HG02884 (cell line): ENCODE data around the gene CD1C.
A peak's percentile ranks its signal among the peaks of the same experiment; 100 is the strongest.
"Not testable (repeated sequence)": the region's sequence is repeated elsewhere in the genome, so short reads cannot be mapped to it uniquely, and the experiment has no call there.

Experiments
- ATAC-seq: cut with Tn5 transposase; IDR thresholded peaks from one replicate; pipeline ENCODE4 v1.9.1; 2021; ENCODE audit warnings: mild to moderate bottlenecking, moderate library complexity; ENCODE audit not compliant: unreplicated experiment

Gene CD1C

DNA sequence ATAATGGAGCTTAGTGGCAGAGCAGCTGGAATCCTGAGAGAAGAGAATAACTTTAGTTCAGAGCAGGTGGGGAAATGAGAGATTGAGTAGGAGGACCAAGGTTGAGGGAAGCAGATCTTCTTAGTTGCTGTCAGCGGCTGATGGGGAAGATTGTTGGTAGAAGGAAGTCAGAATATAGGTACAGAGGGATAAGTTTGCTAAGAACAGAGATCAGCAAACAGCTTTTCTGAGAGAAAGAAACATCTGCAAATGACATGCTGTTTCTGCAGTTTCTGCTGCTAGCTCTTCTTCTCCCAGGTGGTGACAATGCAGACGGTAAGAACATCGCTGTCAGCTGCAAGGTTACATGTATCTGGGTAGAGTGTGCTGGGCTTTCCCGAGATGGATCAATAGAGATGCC is at the start of gene CD1C:
Gene CD1C (plus strand): TSS at position 113 of the 400 bp plus-strand sequence. CDS start 142 bp downstream, at position 255.
- no peak for ATAC-seq

DNA sequence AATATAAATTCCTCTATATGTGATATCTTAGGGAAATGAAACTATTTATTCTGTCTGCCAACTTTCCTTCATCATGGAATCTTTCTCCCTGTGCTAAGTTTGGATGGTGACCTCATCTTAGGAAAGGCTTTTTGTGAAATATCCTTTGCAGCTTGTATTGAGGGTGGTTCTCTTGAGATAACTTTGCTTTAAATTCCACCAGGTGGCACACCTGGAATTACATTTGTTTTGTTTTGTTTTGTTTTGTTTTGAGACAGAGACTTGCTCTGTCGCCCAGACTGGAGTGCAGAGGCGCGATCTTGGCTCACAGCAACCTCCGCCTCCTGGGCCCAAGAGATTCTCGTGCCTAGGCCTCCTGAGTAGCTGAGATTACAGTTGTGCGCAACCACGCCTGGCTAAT is 43.1 kb upstream of the CD1C start:
- ATAC-seq, result no peak

DNA sequence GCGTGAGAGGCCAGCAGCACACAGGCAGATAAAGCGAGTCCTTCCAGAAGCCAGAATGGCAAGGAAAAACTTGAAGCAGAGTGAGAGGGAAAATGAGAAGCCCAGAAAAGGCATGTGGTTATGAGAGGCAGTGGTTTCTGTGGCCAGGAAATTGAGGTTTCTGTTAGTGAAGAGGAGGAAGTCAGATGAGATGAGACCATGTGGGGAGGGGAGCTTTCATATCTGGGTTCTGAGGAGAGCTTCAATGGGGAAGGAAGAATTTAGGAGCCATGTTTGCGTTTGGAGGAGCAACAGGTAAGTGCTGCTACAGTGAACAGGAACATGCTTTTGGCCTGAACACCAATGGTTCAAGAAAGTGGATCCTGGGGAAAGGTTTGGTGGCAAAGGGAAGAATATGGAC is 41.6 kb upstream of the CD1C start:
- ATAC-seq, result peak; percentile 70

DNA sequence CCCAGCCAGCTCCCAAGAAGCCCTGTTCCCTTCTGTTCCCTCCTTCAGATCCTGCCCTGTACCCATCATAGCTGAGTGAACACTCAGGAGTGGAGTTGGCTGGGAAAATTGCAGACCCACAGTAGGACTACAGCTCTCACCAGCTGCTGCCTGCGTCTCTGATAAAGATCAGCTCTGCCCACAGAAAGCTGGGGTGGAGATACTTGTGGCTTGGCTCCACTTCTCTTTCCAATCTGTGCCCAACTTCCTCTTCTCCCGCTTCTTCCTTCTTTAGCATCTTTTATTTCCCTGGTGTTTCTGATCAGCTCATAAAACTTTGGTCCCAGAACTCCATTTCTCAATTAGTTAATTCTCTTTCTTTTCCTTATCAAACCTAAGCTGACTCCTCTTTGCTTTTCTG is 41.0 kb upstream of the CD1C start:
- ATAC-seq, result no peak

DNA sequence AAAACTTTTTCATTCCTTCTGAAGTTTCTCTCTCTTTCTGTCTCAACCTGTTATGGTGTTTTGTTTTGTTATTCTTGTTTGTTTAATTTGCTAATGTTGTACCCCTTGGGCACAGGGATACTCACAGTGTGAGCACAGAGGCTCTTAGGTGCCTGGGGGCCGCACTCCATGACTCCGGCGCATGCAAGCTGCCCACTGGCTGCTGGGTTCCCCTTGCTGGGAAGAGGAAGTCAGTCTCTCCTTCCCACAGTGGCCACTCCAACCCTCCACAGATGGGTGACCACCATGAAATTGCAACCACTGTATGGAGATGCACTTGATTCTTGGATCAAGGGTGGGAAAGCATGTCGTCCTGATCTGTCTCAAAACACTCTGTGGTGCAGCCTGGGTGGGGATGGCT is 40.1 kb upstream of the CD1C start:
- ATAC-seq, result no peak

DNA sequence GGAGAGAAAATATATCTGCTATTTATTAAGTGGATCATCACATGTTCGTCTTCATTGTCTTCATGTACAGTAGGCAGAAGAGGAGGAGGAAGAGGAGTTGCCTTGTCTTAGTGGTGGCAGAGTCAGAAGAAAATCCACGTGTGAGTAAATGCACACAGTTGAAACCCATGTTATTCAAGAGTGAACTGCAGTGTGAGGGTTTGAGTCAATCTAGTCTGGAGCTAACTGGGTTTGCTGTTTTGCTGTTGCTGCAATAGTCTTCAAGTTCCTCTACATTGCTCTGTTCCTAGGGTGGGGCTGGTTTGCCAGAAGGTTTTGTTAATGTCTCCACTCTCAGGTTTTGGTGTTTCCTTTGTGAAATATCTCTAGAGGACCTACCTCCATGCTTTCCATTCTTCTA is 38.6 kb upstream of the CD1C start:
- ATAC-seq, result no peak

DNA sequence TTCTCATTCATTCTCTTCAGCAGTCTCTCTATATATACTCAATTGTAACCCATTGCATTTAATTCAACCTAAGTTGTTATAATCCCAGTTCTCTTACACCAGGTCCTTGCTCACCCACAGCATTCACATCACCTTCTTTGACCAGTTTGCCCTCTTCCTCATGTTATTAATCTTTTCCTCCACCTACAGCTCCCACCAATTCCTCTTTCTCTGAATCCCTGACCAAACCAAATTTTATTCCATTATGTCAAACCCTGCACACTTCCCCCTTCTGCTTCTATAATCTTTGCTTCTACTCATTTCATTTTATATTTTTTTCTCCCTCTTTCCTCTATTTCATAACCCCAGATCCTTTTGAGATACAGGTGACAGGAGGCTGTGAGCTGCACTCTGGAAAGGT is 34.1 kb upstream of the CD1C start:
- no peak for ATAC-seq

DNA sequence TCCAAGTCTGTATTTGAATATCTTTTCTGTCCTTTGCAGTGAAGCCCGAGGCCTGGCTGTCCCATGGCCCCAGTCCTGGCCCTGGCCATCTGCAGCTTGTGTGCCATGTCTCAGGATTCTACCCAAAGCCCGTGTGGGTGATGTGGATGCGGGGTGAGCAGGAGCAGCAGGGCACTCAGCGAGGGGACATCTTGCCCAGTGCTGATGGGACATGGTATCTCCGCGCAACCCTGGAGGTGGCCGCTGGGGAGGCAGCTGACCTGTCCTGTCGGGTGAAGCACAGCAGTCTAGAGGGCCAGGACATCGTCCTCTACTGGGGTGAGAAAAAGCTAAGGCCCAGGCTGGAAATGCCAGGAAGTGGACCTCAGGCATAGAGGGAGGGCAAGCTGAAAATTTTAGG is 33.0 kb upstream of the CD1C start:
- ATAC-seq, result not testable (repeated sequence)

DNA sequence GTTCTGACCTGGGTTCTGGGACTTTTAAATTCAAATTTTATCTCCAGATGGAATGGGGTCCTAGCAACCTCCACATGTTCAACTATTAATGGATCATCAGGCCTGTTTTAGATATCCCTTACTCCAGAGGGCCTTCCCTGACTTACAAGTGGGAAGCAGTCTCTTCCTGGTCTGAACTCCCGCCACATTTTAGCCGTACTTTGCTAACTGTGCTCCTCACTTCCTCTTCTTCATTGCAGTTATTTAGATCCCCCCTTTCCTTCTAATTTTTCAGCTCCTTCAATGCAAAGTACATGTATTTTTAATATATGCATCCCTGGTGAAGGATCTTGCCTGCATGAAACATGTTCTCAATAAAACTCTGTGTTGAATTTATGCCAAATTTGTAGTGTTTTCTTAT is 31.8 kb upstream of the CD1C start:
- ATAC-seq, result no peak

DNA sequence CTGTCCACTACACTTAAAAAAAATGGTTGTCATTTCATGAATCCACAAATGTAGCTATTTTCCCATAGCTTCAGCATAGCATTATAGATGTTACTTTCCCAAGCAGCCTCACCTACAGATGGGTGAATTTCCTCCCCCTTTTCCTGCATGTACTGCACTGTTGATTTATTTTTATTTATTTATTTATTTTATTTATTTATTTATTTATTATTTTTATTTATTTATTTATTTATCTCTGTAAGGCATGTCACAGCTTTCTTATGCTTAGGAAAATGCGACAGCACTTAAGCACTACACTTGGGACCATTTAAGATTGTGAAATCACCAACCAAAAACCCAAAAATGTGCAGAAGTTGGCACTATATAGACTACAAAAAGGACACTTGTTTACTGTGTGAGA is 30.6 kb upstream of the CD1C start:
- ATAC-seq, result no peak

DNA sequence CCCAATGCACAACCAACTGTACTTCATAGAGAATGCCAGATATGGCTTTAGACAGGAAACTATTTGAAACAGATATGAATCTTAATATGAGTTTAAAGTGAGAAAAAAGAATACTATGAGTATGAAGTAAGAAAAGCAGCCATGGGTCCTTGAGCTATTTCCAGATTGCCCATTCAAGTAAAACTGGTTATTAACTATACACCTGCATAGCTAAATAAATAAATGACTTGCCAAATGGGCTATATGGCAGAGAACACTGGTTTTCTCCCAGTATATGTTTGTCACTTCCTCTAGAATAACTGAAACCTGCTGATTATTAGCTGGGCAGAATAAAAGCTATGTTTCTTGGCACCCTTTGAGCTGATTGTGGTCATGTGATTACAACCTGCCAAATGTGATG is 17.0 kb upstream of the CD1C start:
- ATAC-seq, result no peak

DNA sequence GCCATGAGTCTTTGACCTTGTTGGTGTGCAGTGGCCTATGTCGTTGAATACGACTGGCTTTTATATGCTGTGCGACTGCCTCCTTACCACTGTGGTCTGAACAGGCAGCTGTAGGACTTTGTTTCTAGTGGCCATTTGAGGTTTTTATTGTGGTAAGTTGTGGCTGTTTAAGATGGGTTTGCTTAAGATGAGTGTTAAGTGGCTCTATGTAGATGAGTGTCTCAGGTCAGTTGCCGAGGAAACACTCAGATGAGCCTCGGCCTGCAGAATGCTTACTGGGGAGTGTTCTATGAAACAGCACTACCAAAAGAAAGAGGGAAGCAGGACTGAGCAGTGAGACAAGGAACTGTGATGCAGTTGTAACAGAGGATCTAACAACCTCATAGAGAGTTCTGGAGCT is 14.9 kb upstream of the CD1C start:
- ATAC-seq, result peak; percentile 63

DNA sequence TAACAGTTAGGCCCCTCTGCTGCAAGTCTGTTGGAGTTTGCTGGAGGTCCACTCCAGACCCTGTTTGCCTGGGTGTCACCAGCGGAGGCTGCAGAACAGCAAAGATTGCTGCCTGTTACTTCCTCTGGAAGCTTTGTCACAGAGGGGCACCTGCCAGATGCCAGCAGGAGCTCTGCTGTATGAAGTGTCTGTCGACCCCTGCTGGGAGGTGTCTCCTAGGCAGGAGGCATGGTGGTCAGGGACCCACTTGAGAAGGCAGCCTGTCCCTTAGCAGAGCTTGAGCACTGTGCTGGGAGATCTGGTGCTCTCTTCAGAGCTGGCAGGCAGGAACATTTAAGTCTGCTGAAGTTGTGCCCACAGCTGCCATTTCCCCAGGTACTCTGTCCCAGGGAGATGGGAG is 7.3 kb upstream of the CD1C start:
- ATAC-seq, result not testable (repeated sequence)

DNA sequence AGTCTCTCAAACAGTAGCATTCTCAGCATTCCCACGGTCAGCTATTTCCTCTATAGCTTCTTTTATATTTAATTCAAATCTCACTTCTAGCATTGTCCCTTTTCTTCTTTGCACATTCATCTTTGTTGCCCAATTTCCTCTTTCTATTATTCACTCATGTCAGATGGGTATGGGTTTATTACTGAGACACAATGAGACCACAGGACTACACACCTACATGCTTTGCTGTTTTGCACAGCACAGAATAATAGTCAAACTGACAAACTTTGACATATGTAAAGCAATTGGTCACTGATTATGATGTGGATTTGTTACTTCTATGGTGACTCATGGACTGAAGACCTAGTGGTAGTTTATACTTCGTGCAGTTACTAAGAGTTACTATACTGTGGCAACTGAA is 5.8 kb upstream of the CD1C start:
- peak; percentile 52 for ATAC-seq

DNA sequence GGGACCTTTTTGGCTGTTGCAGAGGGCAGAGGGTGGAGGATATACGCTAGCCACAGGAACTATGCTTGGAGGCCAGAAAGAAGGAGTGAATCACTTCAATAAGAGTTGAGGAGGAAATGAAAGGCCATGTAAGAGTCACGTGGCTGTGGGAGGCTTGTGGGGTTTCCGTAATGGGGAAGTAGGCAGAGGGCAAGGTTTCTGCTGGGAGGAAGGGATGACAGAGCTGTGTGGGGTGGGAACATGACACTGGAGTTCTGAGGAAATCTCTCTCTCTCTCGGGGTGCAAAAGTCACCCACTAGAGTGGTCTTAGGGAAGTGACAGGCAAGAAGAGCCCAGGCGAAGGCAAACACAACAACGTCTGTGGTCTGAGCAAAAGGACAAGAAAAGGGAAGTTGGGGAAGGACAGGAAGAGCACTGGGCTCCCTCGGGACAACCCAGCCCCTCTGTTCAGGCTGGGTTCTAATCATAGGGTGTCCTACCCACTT is 3.9 kb upstream of the CD1C start:
- ATAC-seq, result peak; percentile 53

DNA sequence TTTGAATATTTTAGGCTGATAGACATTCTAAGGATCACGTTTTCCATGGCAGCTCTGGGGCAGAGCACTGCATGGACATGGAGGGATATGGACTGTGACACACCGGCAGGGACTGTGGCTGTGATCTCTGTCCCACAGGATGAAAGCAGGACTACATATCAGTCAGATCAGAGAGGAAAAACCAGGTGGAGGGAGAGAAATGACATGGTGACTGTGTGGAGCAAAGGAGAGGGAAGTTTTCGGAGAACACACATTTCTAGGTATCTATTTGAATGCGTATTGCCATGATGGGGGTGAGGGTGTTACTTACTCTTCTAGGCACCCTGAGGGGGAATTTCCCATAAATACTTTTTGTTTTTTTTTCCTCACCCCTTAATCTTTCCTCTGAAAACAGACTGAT is 3.2 kb upstream of the CD1C start:
- no peak for ATAC-seq

DNA sequence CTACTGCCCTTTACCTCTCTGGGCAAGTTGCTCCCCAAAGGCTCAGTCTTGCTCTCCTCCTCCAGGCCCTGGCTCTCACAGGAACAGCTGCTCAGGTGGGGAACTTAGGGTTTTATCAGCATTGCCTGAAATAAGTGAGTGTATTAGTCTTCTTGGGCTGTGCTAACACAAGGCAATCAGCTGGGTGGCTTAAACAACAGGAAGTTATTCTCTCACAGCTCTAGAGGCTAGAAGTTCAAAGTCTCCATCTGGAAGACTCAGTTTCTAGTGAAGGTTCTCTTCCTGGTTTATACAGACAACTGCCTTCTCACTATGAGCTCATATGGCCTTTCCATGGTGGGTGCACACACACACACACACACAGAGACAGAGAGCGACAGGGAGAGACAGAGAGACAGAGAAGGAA is 2.8 kb upstream of the CD1C start:
- peak; percentile 29 for ATAC-seq

DNA sequence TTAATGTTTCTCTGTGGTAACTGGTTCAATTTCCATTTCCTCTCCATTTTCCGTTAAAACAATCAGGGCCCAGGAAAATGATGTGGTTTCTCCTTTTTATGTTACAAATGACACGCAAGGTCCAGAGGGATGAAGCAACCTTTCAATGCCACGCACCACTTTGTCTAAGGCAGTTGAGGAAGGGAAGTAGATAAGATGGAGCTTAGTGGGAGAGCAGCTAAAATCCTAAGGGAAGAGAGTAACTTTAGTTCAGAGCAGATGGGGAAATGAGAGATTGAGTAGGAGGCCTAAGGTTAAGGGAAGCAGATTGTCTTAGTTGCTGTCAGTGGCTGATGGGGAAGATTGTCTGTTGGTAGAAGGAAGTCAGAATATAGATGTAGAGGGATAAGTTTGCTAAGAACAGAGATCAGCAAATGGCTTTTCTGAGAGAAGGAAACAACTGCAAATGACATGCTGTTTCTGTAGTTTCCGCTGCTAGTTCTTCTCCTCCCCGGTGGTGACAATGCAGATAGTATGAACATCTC is 660 bp downstream of the CD1C start:
- ATAC-seq, result no peak

DNA sequence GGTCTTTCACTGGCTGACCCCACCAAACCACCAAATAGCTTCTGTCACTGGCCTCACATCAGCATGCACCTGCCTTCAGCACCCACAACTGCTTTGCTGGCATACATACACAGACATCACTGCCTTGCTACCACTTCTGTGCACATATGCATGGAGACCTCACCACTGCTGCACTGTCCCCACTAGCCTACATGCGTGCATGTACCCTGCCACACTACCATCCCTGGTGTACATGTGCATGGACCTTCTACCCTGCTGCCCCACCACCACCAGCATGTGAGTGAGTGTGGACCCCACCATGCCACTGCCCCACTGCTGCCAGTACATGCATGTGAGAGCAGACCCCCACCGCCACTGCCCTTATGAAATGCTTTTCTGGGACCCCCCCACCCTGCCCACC is 6.1 kb downstream of the CD1C start:
- ATAC-seq, result no peak

DNA sequence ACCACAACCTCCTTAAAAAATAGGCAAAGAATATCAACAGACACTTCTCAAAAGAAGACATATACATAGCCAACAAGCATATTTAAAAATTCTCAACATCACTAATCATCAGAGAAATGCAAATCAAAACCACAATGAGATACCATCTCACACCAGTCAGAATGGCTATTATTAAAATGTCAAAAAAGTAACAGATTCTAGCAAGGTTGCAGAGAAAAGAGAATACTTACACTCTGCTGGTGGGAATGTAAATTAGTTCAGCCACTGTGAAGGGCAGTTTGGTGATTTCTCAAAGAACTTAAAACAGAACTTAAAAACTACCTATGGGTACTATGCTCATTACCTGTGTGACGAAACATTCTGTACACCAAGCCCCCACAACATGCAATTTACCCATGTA is 20.9 kb downstream of the CD1C start:
- ATAC-seq, result peak; percentile 70

DNA sequence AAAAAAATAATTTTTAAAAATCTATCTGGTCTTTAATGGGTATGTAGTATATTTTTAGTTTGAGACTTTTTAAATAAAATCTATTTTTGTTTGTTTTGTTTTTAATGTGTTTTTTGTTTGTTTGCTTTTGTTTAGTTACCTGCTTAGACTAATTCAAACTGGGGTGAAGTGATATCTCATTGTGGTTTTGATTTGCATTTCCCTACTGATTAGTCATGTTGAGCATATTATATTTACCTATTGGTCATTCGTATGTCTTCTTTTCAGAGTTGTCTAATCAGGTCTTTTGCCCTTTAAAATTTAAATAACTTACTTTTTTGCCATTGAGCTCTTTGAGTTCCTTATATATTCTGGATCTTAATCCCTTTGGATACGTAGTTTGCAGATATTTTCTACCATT is 21.3 kb downstream of the CD1C start:
- peak; percentile 74 for ATAC-seq

DNA sequence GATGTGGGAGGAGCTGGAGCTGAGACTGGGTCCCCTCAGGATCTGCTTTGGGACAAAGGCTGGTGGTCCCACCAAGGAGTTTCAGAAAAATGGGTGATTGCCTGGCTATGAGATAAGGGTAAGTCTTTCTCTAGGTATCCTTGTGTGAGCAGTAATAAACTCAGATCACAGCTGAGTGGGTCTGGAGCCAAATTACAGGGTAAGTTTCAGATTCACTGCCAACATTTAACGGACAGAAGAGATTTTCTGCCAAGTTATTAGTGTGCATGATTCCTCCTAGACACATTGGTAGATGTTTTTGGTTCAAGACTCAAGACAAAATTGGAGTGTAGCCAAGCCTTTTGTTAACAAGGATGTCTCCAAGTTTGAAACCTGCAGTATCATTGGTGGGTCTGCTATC is 34.1 kb downstream of the CD1C start:
- no peak for ATAC-seq

DNA sequence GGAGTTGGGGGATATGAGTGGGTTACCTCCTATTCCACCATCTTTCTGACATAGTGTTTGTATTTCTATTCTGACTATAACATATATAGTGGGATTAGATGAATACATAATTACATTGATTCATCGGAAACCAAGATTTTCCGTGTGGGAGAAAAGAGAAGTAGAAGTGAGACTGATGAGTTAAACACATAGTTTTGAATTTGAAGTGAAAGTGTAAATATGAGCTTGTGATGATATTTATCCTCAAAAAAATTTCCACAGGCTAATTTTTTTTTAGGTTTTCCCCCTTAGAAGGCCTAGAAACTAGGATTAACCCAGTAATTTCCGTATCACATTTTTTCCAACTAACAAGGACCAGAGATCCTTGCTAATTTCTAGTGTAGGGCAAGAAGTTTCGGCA is 34.7 kb downstream of the CD1C start:
- no peak for ATAC-seq

DNA sequence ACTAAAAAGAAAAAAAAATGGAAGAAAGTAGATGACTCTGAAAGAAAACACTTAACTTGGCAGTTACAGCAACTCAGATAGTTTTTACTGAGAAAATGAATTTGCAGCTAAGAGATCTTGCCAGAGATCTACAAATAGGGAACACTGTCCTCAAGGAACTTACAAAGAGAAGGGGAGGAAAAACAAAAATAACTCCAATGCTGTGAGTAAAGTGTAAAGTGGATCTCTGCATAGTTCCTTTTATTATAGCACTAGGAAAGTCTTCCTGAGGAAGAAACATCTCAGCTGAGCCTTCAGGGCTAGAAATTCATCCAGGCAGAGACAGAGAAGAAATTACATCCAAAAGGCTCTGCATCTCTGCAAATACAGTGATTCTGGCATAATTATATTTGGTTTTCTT is 37.8 kb downstream of the CD1C start:
- no peak for ATAC-seq
